ENCODE results near the gene DGKG. TPM values are rescaled to one million over a fixed set of nuclear protein-coding genes. Genes with fewer than 3 reads are reported as not detected.

DGKG gene
- total and polyA plus RNA-seq, 9 of the 15 experiments (the other 6 are each of a cell fraction or from before 2014, with no cell fraction given) = 0.01 to 0.36 (median 0.15) TPM

- TF ChIP-seq ZNF407 (IDR thresholded peaks at IDR 0.05; ENCODE audit: low read depth) (no peak), HLTF (IDR thresholded peaks at IDR 0.05) (no peak), MAZ (CRISPR knock-in tag; conservative IDR thresholded peaks at IDR 0.05 in 1 of 2, IDR thresholded peaks at IDR 0.05 in 1 of 2) (no peak)
- TF ChIP-seq, protein P1, sequence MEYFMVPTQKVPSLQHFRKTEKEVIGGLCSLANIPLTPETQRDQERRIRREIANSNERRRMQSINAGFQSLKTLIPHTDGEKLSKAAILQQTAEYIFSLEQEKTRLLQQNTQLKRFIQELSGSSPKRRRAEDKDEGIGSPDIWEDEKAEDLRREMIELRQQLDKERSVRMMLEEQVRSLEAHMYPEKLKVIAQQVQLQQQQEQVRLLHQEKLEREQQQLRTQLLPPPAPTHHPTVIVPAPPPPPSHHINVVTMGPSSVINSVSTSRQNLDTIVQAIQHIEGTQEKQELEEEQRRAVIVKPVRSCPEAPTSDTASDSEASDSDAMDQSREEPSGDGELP (CRISPR knock-in tag; IDR thresholded peaks at IDR 0.05; ENCODE audit: borderline replicate concordance) = no peak
Measured at GRCh38 chr3:186320862-186321568, 41.0 kb downstream of the DGKG start (continued).
